Activated naive CD8-positive, alpha-beta T cell treated with anti-CD3 and anti-CD28 coated beads, Interleukin-2, amount 50 U/mL, for 16 hours (primary cell): Measurements from ENCODE around the gene NCKAP1.
"Not testable (repeated sequence)": the region's sequence is repeated elsewhere in the genome, so short reads cannot be mapped to it uniquely, and the experiment has no call there.

Source experiments
- DNase-seq: peaks from one replicate; pipeline ENCODE4 v3.0.0-alpha.2; 2020; ENCODE audit warnings: low read depth, low spot score

Gene NCKAP1

DNA sequence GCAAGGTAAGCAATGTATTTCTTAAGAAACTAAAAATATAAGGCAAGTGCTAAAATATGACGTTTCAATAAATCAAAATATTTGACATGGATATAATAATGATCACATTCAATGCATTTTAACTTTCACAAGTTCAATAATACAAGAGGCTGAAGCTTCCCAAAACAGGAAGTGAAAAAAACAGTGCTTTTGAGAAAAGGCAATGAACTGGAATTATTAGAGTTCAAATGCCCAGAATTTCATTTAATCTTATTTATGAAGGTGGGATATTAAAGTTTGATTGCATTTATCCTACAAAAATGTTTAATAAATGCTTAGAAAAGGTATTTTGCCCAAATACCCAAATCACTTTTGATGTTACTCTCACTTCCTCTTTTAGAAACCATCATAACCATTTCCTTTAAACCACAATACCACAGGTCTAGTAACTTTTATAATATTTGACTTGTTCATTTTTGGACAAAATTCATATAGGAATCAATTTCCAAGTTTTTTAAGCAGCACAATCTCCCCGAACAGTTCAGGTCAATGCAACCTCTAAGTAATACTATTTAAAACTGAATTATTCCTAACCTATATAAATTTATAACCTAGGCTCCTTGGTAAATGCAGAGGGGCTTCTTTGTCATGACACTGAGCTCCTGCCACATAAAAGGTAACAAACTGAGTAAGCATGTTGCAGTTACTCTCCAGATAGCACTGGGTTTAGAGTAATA lies 2.1 kb downstream of the NCKAP1 start:
- no peak for DNase-seq

DNA sequence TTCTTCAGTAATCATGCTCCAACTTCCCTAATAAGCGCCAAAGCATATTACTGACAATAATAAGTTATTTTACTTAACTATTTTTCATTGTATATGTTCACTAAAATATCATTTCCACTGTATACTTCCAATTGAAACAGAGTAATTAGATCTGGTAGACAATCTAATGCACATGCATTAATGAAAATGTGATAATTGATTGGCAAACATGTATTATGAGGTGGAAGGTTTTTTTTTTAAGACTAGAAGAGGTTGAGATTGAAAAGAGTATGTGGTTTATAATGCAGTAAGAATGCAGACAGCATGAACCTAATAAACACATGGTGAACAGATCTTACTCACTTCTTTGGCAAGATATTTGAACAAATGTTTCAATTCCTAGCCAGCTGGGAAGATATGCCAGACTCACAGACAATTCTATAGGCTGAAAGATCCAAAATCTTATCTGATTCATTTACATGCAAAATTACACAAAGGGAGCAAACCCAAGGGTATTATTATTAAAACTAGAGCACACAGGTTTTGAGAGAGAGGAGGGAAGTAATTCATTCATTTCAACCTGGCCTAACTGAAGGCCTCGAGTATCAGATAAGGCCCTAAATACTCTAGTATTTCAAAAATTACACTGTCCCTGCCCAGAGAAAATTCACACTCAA lies 2.8 kb downstream of the NCKAP1 start:
- no peak for DNase-seq

DNA sequence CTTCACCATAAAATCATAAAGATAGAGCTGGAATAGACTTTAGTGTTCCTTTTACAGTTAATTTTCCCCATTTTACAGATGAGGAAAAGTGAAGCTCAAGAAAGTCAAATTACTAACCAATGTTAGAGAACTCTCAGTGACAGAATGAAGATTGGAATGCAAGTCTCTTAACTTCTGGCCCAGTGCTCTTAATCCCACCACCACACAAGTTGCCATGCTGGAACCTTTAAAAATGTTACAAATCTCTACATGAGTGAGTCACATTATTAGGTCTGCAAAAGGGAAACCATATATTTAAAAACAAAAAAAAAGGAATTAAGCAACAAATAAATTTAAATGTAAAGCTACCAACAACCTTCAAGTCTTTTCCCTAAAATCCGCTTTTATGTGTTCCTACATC lies 3.5 kb downstream of the NCKAP1 start:
- DNase-seq, result no peak

DNA sequence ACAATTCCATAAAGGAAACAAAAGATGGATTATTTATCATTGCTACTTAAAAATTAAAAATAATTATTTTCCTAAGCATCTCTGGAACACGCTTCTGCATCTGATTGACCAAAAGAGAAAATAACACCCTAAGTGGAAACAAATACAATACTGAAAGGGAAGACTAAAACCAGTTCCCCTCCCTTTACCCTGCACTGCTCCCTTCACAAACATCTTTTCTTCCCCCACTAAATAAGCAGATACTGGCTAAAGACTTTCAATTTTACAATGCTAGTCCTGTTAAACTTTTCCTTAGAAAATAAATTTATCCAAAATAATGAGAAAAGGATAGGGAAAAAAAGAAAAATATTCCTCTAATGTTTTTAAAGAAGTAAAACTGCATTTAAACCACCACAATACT lies 4.3 kb downstream of the NCKAP1 start:
- no peak for DNase-seq

DNA sequence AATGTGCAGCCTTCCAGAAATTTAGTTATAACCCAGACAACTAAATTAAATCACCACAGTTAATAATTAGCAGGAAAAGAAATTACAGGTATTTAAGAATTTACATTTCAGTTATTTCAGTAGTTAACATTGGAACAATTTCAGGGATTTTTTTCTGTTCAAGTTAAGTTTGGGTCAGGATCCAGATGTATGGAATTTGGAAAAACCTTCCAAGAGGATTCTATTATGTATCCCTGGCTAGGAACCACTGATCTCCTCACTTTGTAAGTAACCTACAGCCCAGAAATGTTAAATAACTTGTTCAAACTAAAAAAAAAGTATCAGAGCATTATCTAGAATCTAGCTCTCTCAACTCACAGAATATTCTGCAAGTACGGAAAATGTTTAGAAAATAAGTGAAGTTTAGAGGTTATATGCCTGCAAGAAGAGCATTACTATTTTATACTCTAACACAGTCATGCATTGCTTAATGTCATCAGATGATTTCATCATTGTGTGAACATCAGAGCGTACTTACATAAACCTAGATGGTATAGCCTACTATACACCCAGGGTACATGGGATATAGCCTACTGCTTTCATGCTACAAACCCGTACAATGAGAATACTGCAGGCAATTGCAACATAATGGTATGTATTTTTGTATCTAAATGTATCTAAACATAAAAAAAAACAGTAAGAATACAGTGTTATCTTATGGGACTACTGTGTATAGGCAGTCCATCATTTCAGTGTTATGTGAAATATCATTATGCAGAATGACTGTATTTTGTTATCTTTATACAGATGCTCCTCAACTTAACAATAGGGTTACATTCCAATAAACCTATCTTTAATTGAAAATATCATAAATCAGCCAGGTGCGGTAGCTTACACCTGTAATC lies 6.1 kb downstream of the NCKAP1 start:
- DNase-seq, result no peak

DNA sequence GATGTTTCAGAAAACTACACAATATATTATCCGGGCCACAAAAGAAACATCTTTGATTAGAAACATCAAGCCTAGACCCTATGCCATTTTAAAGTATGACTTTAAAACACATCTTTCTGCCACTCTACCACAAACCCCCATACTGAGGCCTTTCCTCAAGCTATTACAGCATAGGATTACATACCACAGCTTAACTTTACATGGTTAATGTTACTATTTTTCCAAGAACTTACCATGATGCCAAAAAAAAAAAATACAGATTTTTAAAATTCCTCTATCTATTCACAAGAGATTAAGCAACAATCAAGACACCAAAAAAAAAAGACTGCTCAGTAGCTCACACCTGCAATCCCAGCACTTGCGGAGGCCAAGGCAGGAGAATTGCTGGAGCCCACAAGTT lies 9.0 kb downstream of the NCKAP1 start:
- DNase-seq, result no peak

DNA sequence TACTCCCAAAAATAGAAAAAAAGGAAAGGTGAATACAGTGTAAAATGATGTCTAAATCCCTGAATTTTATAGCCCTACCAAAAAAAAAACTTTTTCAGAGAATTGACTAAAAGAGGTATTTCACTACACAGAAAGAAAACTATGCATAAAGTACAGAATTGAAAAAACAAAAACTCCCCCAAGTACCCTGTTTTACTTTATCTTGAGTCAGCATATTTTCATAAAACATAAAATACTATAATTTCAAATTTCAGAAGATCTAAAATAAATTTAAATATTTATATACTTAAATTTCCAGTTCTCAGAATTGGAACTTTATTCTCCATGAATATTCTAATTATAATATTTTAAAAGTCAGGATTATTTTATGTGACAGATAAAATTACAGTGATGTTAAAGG lies 10.1 kb downstream of the NCKAP1 start:
- no peak for DNase-seq

DNA sequence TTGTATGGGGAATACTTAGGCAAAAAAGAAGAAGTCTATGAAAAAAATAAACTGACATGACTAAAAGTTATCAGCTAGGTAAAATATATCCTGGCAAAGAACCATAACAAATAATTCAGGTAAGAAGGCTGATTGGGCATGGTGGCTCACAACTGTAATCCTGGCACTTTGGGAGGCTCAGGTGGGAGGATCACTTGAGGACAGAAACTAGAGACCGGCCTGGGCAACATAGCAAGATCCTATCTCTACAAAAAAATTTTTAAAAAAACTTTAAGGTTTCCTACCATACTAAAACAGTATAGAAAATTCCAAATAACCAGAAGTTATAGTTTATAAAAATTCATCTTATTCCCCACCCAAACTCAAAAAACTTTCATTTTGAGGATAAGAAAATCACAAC lies 10.8 kb downstream of the NCKAP1 start:
- DNase-seq, result no peak

DNA sequence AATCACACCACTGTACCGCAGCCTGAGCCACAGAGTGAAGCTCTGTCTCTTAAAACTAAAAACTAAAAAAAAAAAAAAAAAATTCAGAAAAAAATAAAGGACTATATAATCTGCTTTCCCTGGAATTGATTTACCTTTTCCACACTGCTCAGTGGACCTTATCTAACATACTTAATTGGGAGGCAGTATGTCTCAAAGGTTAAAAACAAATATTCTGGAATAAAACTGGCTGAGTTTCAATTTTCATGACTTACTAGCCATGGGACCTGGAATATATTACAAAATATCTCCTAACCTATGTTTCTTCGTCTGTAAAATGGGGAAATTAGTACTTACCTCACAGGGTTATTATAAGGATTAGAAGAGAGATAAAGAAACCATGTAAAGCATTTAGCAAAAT lies 11.8 kb downstream of the NCKAP1 start:
- DNase-seq, result no peak

DNA sequence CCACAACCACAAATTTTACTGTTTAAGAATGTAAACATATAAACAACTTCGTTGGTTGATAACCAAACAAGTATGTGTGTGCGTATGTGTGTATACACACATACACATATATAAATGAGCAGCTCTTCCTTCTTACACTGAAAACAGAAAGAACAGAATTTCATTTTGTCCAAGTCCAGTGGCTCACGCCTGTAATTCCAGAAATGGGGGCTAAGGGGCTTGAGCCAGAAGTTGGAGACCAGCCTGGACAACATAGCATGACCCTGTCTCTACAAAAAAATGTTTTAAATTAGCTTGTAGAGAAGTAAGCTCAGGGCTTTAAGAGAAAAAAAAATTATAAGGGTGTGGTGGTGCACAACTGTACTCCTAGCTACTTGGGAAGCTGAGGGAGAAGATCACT lies 12.3 kb downstream of the NCKAP1 start:
- DNase-seq, result no peak

DNA sequence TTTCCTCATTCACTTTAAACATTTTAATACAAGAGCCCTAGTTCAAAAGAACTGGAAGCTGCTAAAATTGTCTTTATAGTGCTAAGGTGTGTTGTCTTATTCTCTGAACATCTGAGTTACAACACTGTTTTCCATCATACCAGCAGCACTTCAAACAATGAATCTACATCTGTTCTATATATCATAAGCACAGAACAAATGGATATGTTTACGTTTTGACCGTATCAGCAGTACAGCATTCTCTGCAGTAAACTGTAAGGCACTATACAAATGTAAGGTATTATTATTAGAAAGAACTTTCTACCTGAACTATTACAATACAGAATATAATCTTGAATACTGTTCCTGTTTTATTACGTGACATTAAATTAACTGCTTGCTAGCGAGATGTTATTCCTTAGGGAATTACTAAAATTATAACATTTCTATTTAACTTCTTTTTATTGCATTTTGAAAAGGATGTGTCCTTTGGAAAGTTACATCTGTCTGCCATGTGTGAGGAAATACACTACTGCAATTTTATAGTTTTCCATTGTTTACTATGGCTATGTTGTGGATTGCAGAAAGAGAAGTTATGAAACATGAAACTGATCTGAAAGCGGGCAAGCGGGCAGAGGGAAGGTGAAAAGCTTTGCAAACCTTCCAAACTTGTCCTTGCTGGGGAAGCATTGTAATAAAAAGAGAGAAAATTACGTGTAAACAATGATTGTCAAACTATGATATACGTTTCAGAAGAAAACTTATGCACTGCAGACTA lies 13.7 kb downstream of the NCKAP1 start:
- DNase-seq, result no peak

DNA sequence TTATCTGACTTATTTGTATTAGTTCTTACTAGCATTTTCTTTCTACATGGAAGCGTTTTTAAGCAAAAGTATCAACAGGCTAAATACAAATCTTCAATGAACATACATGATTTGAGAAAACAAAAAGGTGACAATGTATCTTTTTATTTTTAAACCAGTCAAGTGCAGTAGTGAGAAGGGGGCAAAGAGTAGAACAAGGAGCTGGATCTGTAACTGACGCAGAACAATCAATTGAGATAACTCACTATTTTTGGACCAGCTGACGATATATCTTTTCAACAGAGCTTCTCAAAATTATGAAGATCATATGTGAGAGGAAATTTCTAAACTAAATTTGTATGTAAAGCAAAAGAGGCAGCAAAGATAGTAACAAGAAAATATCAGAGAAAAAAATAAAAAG lies 15.5 kb downstream of the NCKAP1 start:
- DNase-seq, result no peak

DNA sequence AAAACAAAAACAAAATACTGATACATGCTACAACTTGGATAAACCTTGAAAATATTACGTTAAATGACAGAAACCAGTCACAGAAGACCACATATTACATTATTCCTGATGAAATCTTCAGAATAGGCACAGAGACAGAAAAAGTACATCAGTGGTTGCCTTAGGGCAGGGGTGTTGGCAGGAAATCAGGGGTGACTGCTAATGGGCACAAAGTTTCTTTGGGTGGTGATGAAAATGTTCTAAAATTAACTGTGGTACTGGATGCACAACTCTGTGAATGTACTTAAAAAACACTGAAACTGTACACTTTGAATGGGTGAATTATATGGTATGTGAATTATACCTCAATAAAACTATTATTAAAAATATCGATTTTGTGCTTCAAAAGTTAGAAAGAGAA lies 16.6 kb downstream of the NCKAP1 start:
- no peak for DNase-seq

DNA sequence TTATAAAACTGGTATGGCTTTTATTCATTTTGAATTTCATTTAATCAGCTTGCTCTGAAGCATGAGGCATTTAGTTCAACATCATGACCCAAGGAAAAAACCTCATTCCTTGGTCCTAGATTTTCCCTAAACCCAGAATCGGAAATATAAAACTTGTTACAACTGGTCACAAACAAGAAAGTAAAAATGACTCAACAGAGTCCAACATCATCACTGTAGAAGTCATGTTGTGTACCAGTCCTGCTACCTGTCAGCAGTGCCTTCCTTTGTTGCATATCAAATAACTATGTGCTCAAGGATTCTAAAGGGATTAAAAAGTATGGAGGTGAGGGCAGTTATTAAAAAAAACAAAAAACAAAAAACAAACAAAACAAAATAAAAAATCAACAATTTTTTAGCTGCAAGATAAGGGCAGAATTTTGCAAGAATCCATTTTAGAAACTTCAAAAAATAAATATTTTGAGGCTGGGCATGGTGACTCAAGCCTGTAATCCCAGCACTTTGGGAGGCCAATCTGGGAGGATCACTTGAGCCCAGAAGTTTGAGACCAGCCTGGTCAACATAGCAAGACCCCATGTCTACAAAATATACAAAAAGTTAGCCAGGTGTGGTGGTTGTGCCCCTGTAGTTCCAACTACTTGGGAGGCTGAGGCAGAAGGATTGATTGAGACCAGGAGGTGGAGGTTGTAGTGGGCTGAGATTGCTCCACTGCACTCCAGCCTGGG lies 18.4 kb downstream of the NCKAP1 start:
- no peak for DNase-seq

DNA sequence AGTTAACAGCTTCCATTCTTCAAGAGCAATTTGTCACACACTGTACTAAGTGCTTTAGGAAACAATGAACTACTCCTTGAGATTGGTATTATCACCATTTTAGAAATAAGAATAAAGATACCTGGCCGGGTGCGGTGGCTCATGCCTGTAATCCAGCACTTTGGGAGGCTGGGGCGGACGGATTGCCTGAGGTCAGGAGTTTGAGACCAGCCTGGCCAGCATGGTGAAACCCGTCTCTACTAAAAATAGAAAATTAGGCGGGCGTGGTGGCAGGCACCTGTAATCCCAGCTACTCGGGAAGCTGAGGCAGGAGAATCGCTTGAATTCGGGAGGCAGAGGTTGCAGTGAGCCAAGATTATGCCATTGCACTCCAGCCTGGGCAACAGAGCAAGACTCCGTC lies 20.4 kb downstream of the NCKAP1 start:
- DNase-seq, result not testable (repeated sequence)

DNA sequence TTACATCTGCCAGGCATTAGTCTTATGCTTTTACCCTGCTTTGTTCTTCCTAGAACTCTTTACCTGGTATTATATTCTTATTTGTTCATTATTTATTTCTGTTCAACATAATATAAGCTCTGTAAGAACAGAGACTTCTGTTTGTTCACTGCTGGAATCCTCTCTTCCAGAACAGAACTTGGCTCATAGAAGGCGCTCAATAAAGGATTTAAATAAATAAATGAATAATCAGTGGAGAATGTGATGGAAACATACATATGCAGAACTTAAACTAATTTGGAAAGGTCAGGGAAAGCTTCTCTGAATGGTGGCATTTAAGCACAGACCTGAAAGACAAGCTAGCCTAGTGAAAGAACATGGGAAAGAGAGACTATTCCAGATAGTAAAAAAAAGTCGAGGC lies 24.3 kb downstream of the NCKAP1 start:
- DNase-seq, result no peak

DNA sequence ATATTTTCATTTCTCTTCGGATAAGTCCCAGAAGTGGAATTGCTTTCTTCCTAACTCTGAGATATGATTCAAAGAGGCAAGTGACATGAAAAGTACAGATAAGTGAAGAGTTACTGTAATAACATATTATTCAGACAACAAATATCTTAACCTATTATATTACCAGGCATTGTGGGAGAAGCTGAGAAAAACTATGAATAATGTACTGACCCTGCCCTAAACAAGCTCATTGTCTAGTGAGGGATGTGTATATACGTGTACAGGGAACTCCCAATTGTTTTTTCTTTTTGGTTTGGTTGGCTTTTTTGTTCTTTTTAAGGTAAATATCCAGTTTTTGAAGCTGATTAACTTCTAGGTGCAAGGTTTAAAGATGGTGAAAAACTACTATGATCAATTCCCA lies 26.5 kb downstream of the NCKAP1 start:
- no peak for DNase-seq

DNA sequence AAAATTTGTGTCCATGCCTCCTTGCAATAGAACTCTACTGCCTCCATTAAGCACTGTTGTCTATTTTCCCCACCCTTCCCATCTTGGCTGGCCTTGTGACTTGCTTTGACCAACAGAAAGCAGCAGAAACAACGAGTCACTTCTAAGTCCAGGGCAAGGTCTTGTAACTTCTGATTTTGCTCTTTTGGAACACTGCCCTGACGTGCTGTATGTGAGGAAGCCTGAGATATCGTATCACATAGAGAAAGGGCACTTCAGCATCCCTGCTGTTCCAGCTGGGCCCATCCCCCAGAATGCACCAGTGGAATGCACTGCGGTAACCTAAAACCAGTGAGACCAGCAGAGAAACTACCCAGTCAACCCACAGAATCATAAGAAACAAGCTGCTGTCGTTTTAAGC lies 28.1 kb downstream of the NCKAP1 start:
- DNase-seq, result no peak

DNA sequence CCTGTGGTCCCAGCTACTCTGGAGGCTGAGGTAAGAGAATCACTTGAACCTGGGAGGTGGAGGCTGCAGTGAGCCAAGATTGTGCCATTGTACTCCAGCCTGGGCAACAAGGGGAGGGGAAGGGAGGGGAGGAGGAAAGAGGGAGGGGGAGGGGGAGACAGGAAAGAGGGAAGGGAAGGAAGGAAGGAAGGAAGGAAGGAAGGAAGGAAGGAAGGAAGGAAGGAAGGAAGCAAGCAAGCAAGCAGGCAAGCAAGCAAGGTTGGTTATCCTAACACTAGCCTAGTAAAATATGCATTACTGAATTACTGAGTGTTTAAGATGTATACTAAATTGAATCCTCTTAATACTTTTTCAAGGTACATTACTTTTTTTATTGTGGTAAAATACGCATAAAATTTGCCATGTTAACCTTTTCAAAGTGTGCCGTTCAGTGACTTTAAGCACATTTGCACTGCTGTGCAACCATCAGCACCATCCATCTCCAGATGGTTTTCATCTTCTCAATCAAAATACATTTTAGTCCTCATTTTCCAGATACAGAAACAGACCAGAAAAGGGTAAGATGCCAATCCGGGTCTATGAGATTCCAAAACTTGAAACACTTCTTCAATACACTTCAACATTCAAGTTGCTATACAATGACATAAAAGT lies 28.9 kb downstream of the NCKAP1 start:
- DNase-seq, result no peak

DNA sequence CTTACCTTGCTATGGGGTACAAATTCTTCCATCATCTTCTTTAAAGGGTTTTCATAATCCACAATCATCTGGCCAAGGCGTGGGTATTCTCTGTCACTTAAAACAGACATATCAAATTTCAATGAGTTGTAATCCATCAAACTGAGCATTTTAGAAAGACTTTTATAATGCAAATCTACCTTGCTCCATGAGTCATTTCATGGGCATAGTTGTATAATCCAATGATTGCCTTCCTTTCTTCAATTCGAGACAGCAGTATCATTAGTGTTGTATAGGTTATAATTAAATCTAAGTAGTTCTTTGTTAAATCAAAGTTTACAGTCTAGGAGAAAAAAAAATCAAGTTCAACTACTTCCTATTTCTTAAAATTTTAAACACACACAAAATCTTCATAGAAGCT lies 36.3 kb downstream of the NCKAP1 start:
- DNase-seq, result no peak

DNA sequence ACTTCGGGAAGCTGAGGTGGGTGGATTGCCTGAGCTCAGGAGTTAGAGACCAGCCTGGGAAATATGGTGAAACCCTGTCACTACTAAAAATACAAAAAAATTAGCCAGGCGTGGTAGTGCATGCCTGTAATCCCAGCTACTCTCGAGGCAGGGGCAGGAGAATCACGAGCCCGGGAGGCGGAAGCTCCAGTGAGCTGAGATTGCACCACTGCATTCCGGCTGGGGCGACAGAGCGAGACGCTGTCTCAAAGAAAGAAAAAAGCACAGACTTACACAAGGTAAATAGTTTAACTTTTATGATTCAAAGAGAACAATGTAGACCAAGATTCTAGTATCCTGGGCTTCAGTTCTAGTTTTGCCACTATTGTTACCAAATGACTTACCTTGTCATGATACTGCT lies 37.4 kb downstream of the NCKAP1 start:
- no peak for DNase-seq
